Measurements from ENCODE around the gene SRRM1.
A peak's percentile ranks its signal among the peaks of the same experiment; 100 is the strongest.
"Not testable (repeated sequence)": the region's sequence is repeated elsewhere in the genome, so short reads cannot be mapped to it uniquely, and the experiment has no call there.

Gene SRRM1

GRCh38 chr1:24704411-24705259 is 61.5 kb downstream of the SRRM1 start:
- TF ChIP-seq Cebpa-rat (IDR thresholded peaks at IDR 0.05), result no peak
- H4K20me1 ChIP-seq, result no peaks in the 10 kb centered on the region
- peaks cover 52 to 79% (median 66%) of the 10 kb centered on the region in 10 experiments for H3K4me1 ChIP-seq
- no peaks in the 10 kb centered on the region for H3K9me3 ChIP-seq (replicated peaks in 1 of 11)
- H3K4me3 ChIP-seq, result peak overlapping the region in 5 of 10 experiments; percentile 4 to 51 (median 32); a peak in 4 of 20 replicates
- no peaks in the 10 kb centered on the region for H3K36me3 ChIP-seq
- peak overlapping the region; percentile 62 to 97 (median 82) for H3K4me2 ChIP-seq
- H3K27ac ChIP-seq, result peak overlapping the region; percentile 72 to 93 (median 84); a peak in 21 of 22 replicates
- H3K27me3 ChIP-seq, result no peaks in the 10 kb centered on the region
- H3K9ac ChIP-seq, result peak overlapping the region; percentile 53 to 82 (median 75); a peak in 20 of 22 replicates

GRCh38 chr1:24705260-24706073 is 62.4 kb downstream of the SRRM1 start:
- peak overlapping the region; percentile 72 to 93 (median 84); a peak in 21 of 22 replicates for H3K27ac ChIP-seq
- no peaks in the 10 kb centered on the region for H3K36me3 ChIP-seq
- TF ChIP-seq Cebpa-rat (IDR thresholded peaks at IDR 0.05), result no peak
- no peaks in the 10 kb centered on the region for H3K27me3 ChIP-seq
- peak overlapping the region; percentile 62 to 97 (median 82) for H3K4me2 ChIP-seq
- peaks cover 58 to 79% (median 66%) of the 10 kb centered on the region in 10 experiments for H3K4me1 ChIP-seq
- peak overlapping the region; percentile 4 to 51 (median 31); a peak in 12 of 20 replicates for H3K4me3 ChIP-seq
- H3K9ac ChIP-seq, result peak overlapping the region; percentile 59 to 82 (median 75); a peak in 20 of 22 replicates
- H4K20me1 ChIP-seq, result no peaks in the 10 kb centered on the region
- no peaks in the 10 kb centered on the region for H3K9me3 ChIP-seq (replicated peaks in 1 of 11)

GRCh38 chr1:24706074-24706389 is 62.9 kb downstream of the SRRM1 start:
- Histone ChIP-seq H3K4me2 (peak overlapping the region; percentile 62 to 97 (median 82)), H3K27ac (peak overlapping the region; percentile 72 to 93 (median 84); a peak in 21 of 22 replicates), H3K9ac (peak overlapping the region; percentile 59 to 82 (median 75); a peak in 20 of 22 replicates), H3K4me3 (peak overlapping the region in 9 of 10 experiments; percentile 15 to 51 (median 31); a peak in 11 of 20 replicates), H3K4me1 (peaks cover 58 to 80% (median 65%) of the 10 kb centered on the region in 10 experiments)
- H4K20me1 ChIP-seq; H3K27me3 ChIP-seq; H3K9me3 ChIP-seq (replicated peaks in 1 of 11); H3K36me3 ChIP-seq: not testable (repeated sequence)

GRCh38 chr1:24707687-24708086 is 64.6 kb downstream of the SRRM1 start:
- Histone ChIP-seq H3K4me3 (no peak overlapping the region), H3K36me3 (no peaks in the 10 kb centered on the region), H3K4me1 (peaks cover 58 to 79% (median 67%) of the 10 kb centered on the region in 10 experiments), H4K20me1 (no peaks in the 10 kb centered on the region), H3K27me3 (no peaks in the 10 kb centered on the region), H3K9ac (peak overlapping the region in 5 of 11 experiments; percentile 13 to 74 (median 62); a peak in 5 of 22 replicates), H3K9me3 (replicated peaks in 1 of 11) (no peaks in the 10 kb centered on the region), H3K27ac (peak overlapping the region in 10 of 11 experiments; percentile 69 to 93 (median 85); a peak in 16 of 22 replicates), H3K4me2 (peak overlapping the region; percentile 62 to 97 (median 82))
- TF ChIP-seq Cebpa-rat (IDR thresholded peaks at IDR 0.05), result no peak

- Histone ChIP-seq H3K27me3 (no peaks in the 10 kb centered on the region), H3K27ac (peak overlapping the region; percentile 35 to 92 (median 78); a peak in 20 of 22 replicates), H3K36me3 (no peaks in the 10 kb centered on the region), H4K20me1 (no peaks in the 10 kb centered on the region), H3K4me2 (peak overlapping the region; percentile 46 to 73 (median 59); a peak in 21 of 22 replicates), H3K9ac (peak overlapping the region in 8 of 11 experiments; percentile 9 to 74 (median 55); a peak in 12 of 22 replicates), H3K9me3 (replicated peaks in 1 of 11) (no peaks in the 10 kb centered on the region), H3K4me3 (no peak overlapping the region), H3K4me1 (peaks cover 58 to 77% (median 68%) of the 10 kb centered on the region in 10 experiments)
- peak in 8 of 11 experiments; percentile 17 to 71 (median 46); a peak in 9 of 22 replicates for TF ChIP-seq Cebpa-rat (IDR thresholded peaks at IDR 0.05)
These were observed 65.8 kb downstream of the SRRM1 start for GRCh38 chr1:24708938-24709337.

GRCh38 chr1:24709791-24710441 is 66.8 kb downstream of the SRRM1 start:
- H3K4me2 ChIP-seq, result peak overlapping the region in 10 of 11 experiments; percentile 9 to 81 (median 66); a peak in 18 of 22 replicates
- TF ChIP-seq Cebpa-rat (IDR thresholded peaks at IDR 0.05), result no peak
- H4K20me1 ChIP-seq, result no peaks in the 10 kb centered on the region
- no peaks in the 10 kb centered on the region for H3K36me3 ChIP-seq
- H3K27me3 ChIP-seq, result no peaks in the 10 kb centered on the region
- H3K4me1 ChIP-seq, result peaks cover 51 to 72% (median 59%) of the 10 kb centered on the region in 10 experiments
- H3K27ac ChIP-seq, result peak overlapping the region; percentile 39 to 92 (median 78); a peak in 21 of 22 replicates
- H3K4me3 ChIP-seq, result no peak overlapping the region
- no peaks in the 10 kb centered on the region for H3K9me3 ChIP-seq (replicated peaks in 1 of 11)
- peak overlapping the region in 7 of 11 experiments; percentile 4 to 74 (median 58); a peak in 10 of 22 replicates for H3K9ac ChIP-seq

- no peaks in the 10 kb centered on the region for H3K9me3 ChIP-seq (replicated peaks in 1 of 11)
- no peak overlapping the region for H3K9ac ChIP-seq
- H3K4me3 ChIP-seq, result no peak overlapping the region
- no peaks in the 10 kb centered on the region for H3K27me3 ChIP-seq
- no peaks in the 10 kb centered on the region for H4K20me1 ChIP-seq
- H3K4me1 ChIP-seq, result peaks cover 37 to 64% (median 46%) of the 10 kb centered on the region in 10 experiments
- no peaks in the 10 kb centered on the region for H3K36me3 ChIP-seq
- no peak for TF ChIP-seq Cebpa-rat (IDR thresholded peaks at IDR 0.05)
- H3K4me2 ChIP-seq, result peak overlapping the region in 5 of 11 experiments; percentile 70 to 81 (median 72); a peak in 5 of 22 replicates
- peak overlapping the region in 4 of 11 experiments; percentile 29 to 92 (median 83); a peak in 6 of 22 replicates for H3K27ac ChIP-seq
These were observed 68.2 kb downstream of the SRRM1 start for GRCh38 chr1:24711329-24711728.

- Histone ChIP-seq H3K4me2 (0 out of 22 replicates have a peak overlapping the region, but pooled peaks of 1 of the 11 experiments have one; percentile 14), H3K9me3 (replicated peaks in 1 of 11) (no peaks in the 10 kb centered on the region), H3K27ac (peak overlapping the region in 1 of 11 experiments; percentile 36; a peak in 2 of 22 replicates), H3K4me3 (no peak overlapping the region), H3K4me1 (peaks cover 19 to 55% (median 29%) of the 10 kb centered on the region in 10 experiments), H3K36me3 (no peaks in the 10 kb centered on the region), H3K27me3 (no peaks in the 10 kb centered on the region), H4K20me1 (no peaks in the 10 kb centered on the region), H3K9ac (no peak overlapping the region)
- no peak for TF ChIP-seq Cebpa-rat (IDR thresholded peaks at IDR 0.05)
These were observed 70.1 kb downstream of the SRRM1 start for GRCh38 chr1:24713176-24713575.

Measured in BLaER1 treated with 17β-estradiol and CSF1 and Interleukin-3, amounts not matched to agents 10 nM and 100 nM (cell line).